Coronary artery (tissue), 2 donors: Measurements from ENCODE around the gene GRIK3.

Source experiments
- DNase-seq: peaks from one replicate; pipeline ENCODE4 v3.0.0-alpha.2; 2017; ENCODE audit warnings: low spot score
- H3K27ac ChIP-seq, 2 donors: fragments of 200-600 bp; sonication (generic); one replicate each; pipeline ENCODE4 v1.5.1; 2016 to 2019
- H3K4me3 ChIP-seq: fragments of 200-600 bp; sonication (generic); 2 replicates; pipeline ENCODE4 v1.5.1; 2016; ENCODE audit warnings: mild to moderate bottlenecking, moderate library complexity
- CTCF ChIP-seq: fragments of 200-600 bp; sonication (generic); IDR thresholded peaks from one replicate; pipeline ENCODE4 v1.5.1; 2019; ENCODE audit warnings: antibody characterized with exemption

GRIK3 gene

GRCh38 chr1:36950604-36951291 is 83.6 kb downstream of the GRIK3 start:
- Histone ChIP-seq H3K4me3 (no peak overlapping the region), H3K27ac (no peak overlapping the region)
- no peak for TF ChIP-seq CTCF
- no peak for DNase-seq

- Histone ChIP-seq H3K4me3 (no peak overlapping the region), H3K27ac (no peak overlapping the region)
- no peak for TF ChIP-seq CTCF
- DNase-seq: no peak
These were observed 85.7 kb downstream of the GRIK3 start for GRCh38 chr1:36948606-36949005.

- Histone ChIP-seq H3K27ac (no peak overlapping the region), H3K4me3 (no peak overlapping the region)
- no peak for DNase-seq
- no peak for TF ChIP-seq CTCF
These were observed 86.2 kb downstream of the GRIK3 start for GRCh38 chr1:36948147-36948546.

GRCh38 chr1:36947384-36947783 is 86.9 kb downstream of the GRIK3 start:
- no peak for TF ChIP-seq CTCF
- DNase-seq: no peak
- Histone ChIP-seq H3K4me3 (no peak overlapping the region), H3K27ac (no peak overlapping the region)

GRCh38 chr1:36944883-36945282 is 89.4 kb downstream of the GRIK3 start:
- Histone ChIP-seq H3K4me3 (no peak overlapping the region), H3K27ac (no peak overlapping the region)
- no peak for TF ChIP-seq CTCF
- no peak for DNase-seq

- H3K4me3 ChIP-seq: no peak overlapping the region
- TF ChIP-seq CTCF: no peak
- no peak for DNase-seq
- no peak overlapping the region for H3K27ac ChIP-seq
These were observed 92.2 kb downstream of the GRIK3 start for GRCh38 chr1:36942148-36942547.

- DNase-seq: no peak
- no peak for TF ChIP-seq CTCF
- no peak overlapping the region for H3K4me3 ChIP-seq
- H3K27ac ChIP-seq: no peak overlapping the region
These were observed 92.9 kb downstream of the GRIK3 start for GRCh38 chr1:36941316-36941978.
